Type B pancreatic cell (in vitro differentiated cells): ENCODE measurements around the gene PARL. TPM values are rescaled to one million over a fixed set of nuclear protein-coding genes. Genes with fewer than 3 reads are reported as not detected.

Experiments used
- DNase-seq: peaks from one replicate; pipeline ENCODE4 v3.0.0; 2021; ENCODE audit warnings: mixed read lengths; ENCODE audit not compliant: unreplicated experiment; ENCODE audit errors: extremely low spot score
- H3K27ac Mint-ChIP-seq: 2 replicates; pipeline ENCODE4 v1.8.0; 2021; ENCODE audit warnings: mild to moderate bottlenecking, mixed read lengths
- H3K27me3 Mint-ChIP-seq: 2 replicates; pipeline ENCODE4 v1.8.0; 2021; ENCODE audit warnings: mixed read lengths
- H3K36me3 Mint-ChIP-seq: 2 replicates; pipeline ENCODE4 v1.8.0; 2021; ENCODE audit warnings: mixed read lengths
- H3K4me1 Mint-ChIP-seq: one replicate; pipeline ENCODE4 v1.8.0; 2021; ENCODE audit warnings: mixed read lengths; ENCODE audit not compliant: unreplicated experiment
- H3K4me3 Mint-ChIP-seq: 2 replicates; pipeline ENCODE4 v1.8.0; 2021; ENCODE audit warnings: mild to moderate bottlenecking, mixed read lengths
- H3K9me3 Mint-ChIP-seq: 2 replicates; pipeline ENCODE4 v1.8.0; 2021; ENCODE audit warnings: mixed read lengths
- CTCF ChIP-seq: fragments of 200-600 bp; sonication (generic); conservative IDR thresholded peaks from 2 replicates; pipeline ENCODE4 v1.5.0; 2021; ENCODE audit warnings: antibody characterized with exemption, mild to moderate bottlenecking
- total RNA-seq: library from RNA; stranded (reverse); gene quantifications from 2 replicates; pipeline ENCODE4 v1.2.1, GENCODE V29; 2021; ENCODE audit warnings: low replicate concordance

The PARL gene
- total RNA-seq, 1 donor from 2014 or later, result 53.1 TPM

- H3K4me3 Mint-ChIP-seq, result no peak overlapping the region
- no peak for DNase-seq
- H3K27ac Mint-ChIP-seq, result no peak overlapping the region
- H3K27me3 Mint-ChIP-seq, result no peaks in the 10 kb centered on the region
- H3K9me3 Mint-ChIP-seq, result no peaks in the 10 kb centered on the region
- no peak for TF ChIP-seq CTCF
- peaks cover 5% of the 10 kb centered on the region for H3K4me1 Mint-ChIP-seq
- H3K36me3 Mint-ChIP-seq, result peaks cover 42% of the 10 kb centered on the region
Measured at GRCh38 chr3:183837894-183838293, 46.8 kb downstream of the PARL start.

GRCh38 chr3:183837390-183837789, 47.3 kb downstream of the PARL start:
- Mint-ChIP-seq H3K36me3 (peaks cover 47% of the 10 kb centered on the region), H3K4me3 (no peak overlapping the region), H3K27me3 (no peaks in the 10 kb centered on the region), H3K9me3 (no peaks in the 10 kb centered on the region), H3K27ac (no peak overlapping the region), H3K4me1 (peaks cover 5% of the 10 kb centered on the region)
- no peak for DNase-seq
- TF ChIP-seq CTCF, result no peak

GRCh38 chr3:183833516-183833915, 51.2 kb downstream of the PARL start:
- Mint-ChIP-seq H3K36me3 (peaks cover 29% of the 10 kb centered on the region), H3K4me3 (no peak overlapping the region), H3K9me3 (no peaks in the 10 kb centered on the region), H3K27ac (no peak overlapping the region), H3K27me3 (no peaks in the 10 kb centered on the region), H3K4me1 (peaks cover 5% of the 10 kb centered on the region)
- DNase-seq, result no peak
- no peak for TF ChIP-seq CTCF

- no peak overlapping the region for H3K27ac Mint-ChIP-seq
- DNase-seq, result no peak
- no peaks in the 10 kb centered on the region for H3K9me3 Mint-ChIP-seq
- TF ChIP-seq CTCF, result no peak
- peaks cover 16% of the 10 kb centered on the region for H3K4me1 Mint-ChIP-seq
- H3K36me3 Mint-ChIP-seq, result peaks cover 22% of the 10 kb centered on the region
- no peaks in the 10 kb centered on the region for H3K27me3 Mint-ChIP-seq
- no peak overlapping the region for H3K4me3 Mint-ChIP-seq
Measured at GRCh38 chr3:183830187-183830586, 54.5 kb downstream of the PARL start.

GRCh38 chr3:183829466-183829865, 55.2 kb downstream of the PARL start:
- no peak for TF ChIP-seq CTCF
- DNase-seq, result no peak
- Mint-ChIP-seq H3K9me3 (no peaks in the 10 kb centered on the region), H3K4me3 (no peak overlapping the region), H3K4me1 (peaks cover 16% of the 10 kb centered on the region), H3K27ac (no peak overlapping the region), H3K27me3 (peaks cover under 1% of the 10 kb centered on the region), H3K36me3 (peaks cover 22% of the 10 kb centered on the region)

- Mint-ChIP-seq H3K4me1 (peaks cover 19% of the 10 kb centered on the region), H3K4me3 (no peak overlapping the region), H3K27ac (no peak overlapping the region), H3K36me3 (peaks cover 12% of the 10 kb centered on the region), H3K9me3 (no peaks in the 10 kb centered on the region), H3K27me3 (peaks cover 9% of the 10 kb centered on the region)
- DNase-seq, result no peak
- TF ChIP-seq CTCF, result no peak
Measured at GRCh38 chr3:183828538-183828870, 56.2 kb downstream of the PARL start.
